ENCODE data around the gene ROCK2. TPM values are rescaled to one million over a fixed set of nuclear protein-coding genes. Genes with fewer than 3 reads are reported as not detected.

Gene ROCK2
- polyA plus RNA-seq, 1 of the 3 experiments (the other 2 are of a cell fraction), result 4.2 TPM

- peak; percentile 46; the same call in 1 of the 2 replicates for TF ChIP-seq REST (IDR thresholded peaks at IDR 0.05; ENCODE audit: low read depth, low read length)
- TF ChIP-seq GATA2 (CRISPR knock-in tag; IDR thresholded peaks at IDR 0.05), result no peak
- peak; percentile 77; the same call in 1 of the 2 replicates for TF ChIP-seq TAF1 (IDR thresholded peaks at IDR 0.05; ENCODE audit: borderline replicate concordance, low read depth, low read length)
- TF ChIP-seq, protein P1, sequence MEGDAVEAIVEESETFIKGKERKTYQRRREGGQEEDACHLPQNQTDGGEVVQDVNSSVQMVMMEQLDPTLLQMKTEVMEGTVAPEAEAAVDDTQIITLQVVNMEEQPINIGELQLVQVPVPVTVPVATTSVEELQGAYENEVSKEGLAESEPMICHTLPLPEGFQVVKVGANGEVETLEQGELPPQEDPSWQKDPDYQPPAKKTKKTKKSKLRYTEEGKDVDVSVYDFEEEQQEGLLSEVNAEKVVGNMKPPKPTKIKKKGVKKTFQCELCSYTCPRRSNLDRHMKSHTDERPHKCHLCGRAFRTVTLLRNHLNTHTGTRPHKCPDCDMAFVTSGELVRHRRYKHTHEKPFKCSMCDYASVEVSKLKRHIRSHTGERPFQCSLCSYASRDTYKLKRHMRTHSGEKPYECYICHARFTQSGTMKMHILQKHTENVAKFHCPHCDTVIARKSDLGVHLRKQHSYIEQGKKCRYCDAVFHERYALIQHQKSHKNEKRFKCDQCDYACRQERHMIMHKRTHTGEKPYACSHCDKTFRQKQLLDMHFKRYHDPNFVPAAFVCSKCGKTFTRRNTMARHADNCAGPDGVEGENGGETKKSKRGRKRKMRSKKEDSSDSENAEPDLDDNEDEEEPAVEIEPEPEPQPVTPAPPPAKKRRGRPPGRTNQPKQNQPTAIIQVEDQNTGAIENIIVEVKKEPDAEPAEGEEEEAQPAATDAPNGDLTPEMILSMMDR (IDR thresholded peaks at IDR 0.05), result no peak
- TF ChIP-seq RAD21 (IDR thresholded peaks at IDR 0.05; ENCODE audit: low read length), result no peak
- peak; percentile 51; the same call in 1 of the 2 replicates for TF ChIP-seq SIN3A (IDR thresholded peaks at IDR 0.05; ENCODE audit: borderline replicate concordance, low read depth, low read length)
- no peak for TF ChIP-seq TEAD4 (IDR thresholded peaks at IDR 0.05; ENCODE audit: borderline replicate concordance, insufficient read depth)
- TF ChIP-seq ELF1 (IDR thresholded peaks at IDR 0.05), result peak; percentile 97
- no peak; a peak in 1 of 4 replicates for TF ChIP-seq EP300 (IDR thresholded peaks at IDR 0.05; ENCODE audit: borderline replicate concordance in 1 of 2, low read depth in 1 of 2, low read length in 1 of 2)
- TF ChIP-seq TCF12 (IDR thresholded peaks at IDR 0.05), result peak; percentile 37; the same call in 1 of the 2 replicates
- TF ChIP-seq CHD2 (IDR thresholded peaks at IDR 0.05; ENCODE audit: low read length, partially characterized antibody), result no peak
- TF ChIP-seq ZBTB33 (IDR thresholded peaks at IDR 0.05; ENCODE audit: borderline replicate concordance, low read depth), result no peak
- peak; percentile 83; the same call in 1 of the 2 replicates for TF ChIP-seq POLR2AphosphoS5 (IDR thresholded peaks at IDR 0.05; ENCODE audit: low read depth, low read length)
- TF ChIP-seq, protein P2, sequence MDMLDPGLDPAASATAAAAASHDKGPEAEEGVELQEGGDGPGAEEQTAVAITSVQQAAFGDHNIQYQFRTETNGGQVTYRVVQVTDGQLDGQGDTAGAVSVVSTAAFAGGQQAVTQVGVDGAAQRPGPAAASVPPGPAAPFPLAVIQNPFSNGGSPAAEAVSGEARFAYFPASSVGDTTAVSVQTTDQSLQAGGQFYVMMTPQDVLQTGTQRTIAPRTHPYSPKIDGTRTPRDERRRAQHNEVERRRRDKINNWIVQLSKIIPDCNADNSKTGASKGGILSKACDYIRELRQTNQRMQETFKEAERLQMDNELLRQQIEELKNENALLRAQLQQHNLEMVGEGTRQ (IDR thresholded peaks at IDR 0.05; ENCODE audit: borderline replicate concordance, low read depth, low read length), result no peak
- TF ChIP-seq MXI1 (IDR thresholded peaks at IDR 0.05; ENCODE audit: low read depth, low read length), result no peak
- TF ChIP-seq NFIC (IDR thresholded peaks at IDR 0.05; ENCODE audit: borderline replicate concordance), result no peak
- no peak for TF ChIP-seq JUND (IDR thresholded peaks at IDR 0.05)
- TF ChIP-seq, protein P3, sequence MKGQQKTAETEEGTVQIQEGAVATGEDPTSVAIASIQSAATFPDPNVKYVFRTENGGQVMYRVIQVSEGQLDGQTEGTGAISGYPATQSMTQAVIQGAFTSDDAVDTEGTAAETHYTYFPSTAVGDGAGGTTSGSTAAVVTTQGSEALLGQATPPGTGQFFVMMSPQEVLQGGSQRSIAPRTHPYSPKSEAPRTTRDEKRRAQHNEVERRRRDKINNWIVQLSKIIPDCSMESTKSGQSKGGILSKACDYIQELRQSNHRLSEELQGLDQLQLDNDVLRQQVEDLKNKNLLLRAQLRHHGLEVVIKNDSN (IDR thresholded peaks at IDR 0.05; ENCODE audit: borderline replicate concordance, low read depth), result no peak
These were observed 189.5 kb downstream of the ROCK2 start (continued) for GRCh38 chr2:11154923-11155380.

All from SK-N-SH (cell line).